Measurements from ENCODE around the gene RABGGTA.

Gene RABGGTA

GRCh38 chr14:24235804-24236688 is 35.4 kb downstream of the RABGGTA start:
- Histone ChIP-seq H3F3A (ENCODE audit: insufficient read depth, low read length) (0 out of 2 replicates have a peak, but pooled peaks cover 3% of the 10 kb centered on the region), H3K4me2 (ENCODE audit: low read length) (no peak overlapping the region), H3K4me3 (ENCODE audit: low read depth, low read length, poor library complexity, severe bottlenecking) (no peak overlapping the region), H3K9ac (ENCODE audit: low read length) (no peak overlapping the region), H3K9me3 (ENCODE audit: low read length) (no peaks in the 10 kb centered on the region), H4K20me1 (ENCODE audit: insufficient read depth, low read length) (no peaks in the 10 kb centered on the region), H3K9me2 (ENCODE audit: low read depth, low read length) (no peaks in the 10 kb centered on the region), H3K27ac (ENCODE audit: low read depth, low read length, poor library complexity, severe bottlenecking) (no peak overlapping the region), H2AFZ (ENCODE audit: low read length) (no peak overlapping the region), H3K27me3 (ENCODE audit: insufficient read depth, low read length) (no peaks in the 10 kb centered on the region), H3K36me3 (ENCODE audit: insufficient read depth, low read length) (peaks cover 68% of the 10 kb centered on the region), H3K4me1 (ENCODE audit: insufficient read depth, low read length, severe bottlenecking) (peaks cover 31% of the 10 kb centered on the region), H3K79me2 (ENCODE audit: insufficient read depth, low read length) (peaks cover 8% of the 10 kb centered on the region; the same call in 1 of the 2 replicates)
- TF ChIP-seq EZH2 (IDR thresholded peaks at IDR 0.05; ENCODE audit: borderline replicate concordance, low read length) (no peak), CTCF (IDR thresholded peaks at IDR 0.05; ENCODE audit: low read length) (no peak)

GRCh38 chr14:24234095-24235005 is 37.0 kb downstream of the RABGGTA start:
- no peaks in the 10 kb centered on the region for H4K20me1 ChIP-seq (ENCODE audit: insufficient read depth, low read length)
- no peaks in the 10 kb centered on the region for H3K9me2 ChIP-seq (ENCODE audit: low read depth, low read length)
- H3K4me3 ChIP-seq (ENCODE audit: low read depth, low read length, poor library complexity, severe bottlenecking): no peak overlapping the region
- H2AFZ ChIP-seq (ENCODE audit: low read length): no peak overlapping the region
- H3K9me3 ChIP-seq (ENCODE audit: low read length): no peaks in the 10 kb centered on the region
- no peak overlapping the region for H3K27ac ChIP-seq (ENCODE audit: low read depth, low read length, poor library complexity, severe bottlenecking)
- peaks cover 27% of the 10 kb centered on the region for H3K4me1 ChIP-seq (ENCODE audit: insufficient read depth, low read length, severe bottlenecking)
- 0 out of 2 replicates have a peak, but pooled peaks cover 3% of the 10 kb centered on the region for H3F3A ChIP-seq (ENCODE audit: insufficient read depth, low read length)
- H3K9ac ChIP-seq (ENCODE audit: low read length): peak overlapping the region; percentile 82
- H3K79me2 ChIP-seq (ENCODE audit: insufficient read depth, low read length): peaks cover 17% of the 10 kb centered on the region
- H3K27me3 ChIP-seq (ENCODE audit: insufficient read depth, low read length): no peaks in the 10 kb centered on the region
- H3K4me2 ChIP-seq (ENCODE audit: low read length): peak overlapping the region; percentile 92
- no peak for TF ChIP-seq CTCF (IDR thresholded peaks at IDR 0.05; ENCODE audit: low read length)
- TF ChIP-seq EZH2 (IDR thresholded peaks at IDR 0.05; ENCODE audit: borderline replicate concordance, low read length): no peak
- peaks cover 51% of the 10 kb centered on the region for H3K36me3 ChIP-seq (ENCODE audit: insufficient read depth, low read length)

DNA sequence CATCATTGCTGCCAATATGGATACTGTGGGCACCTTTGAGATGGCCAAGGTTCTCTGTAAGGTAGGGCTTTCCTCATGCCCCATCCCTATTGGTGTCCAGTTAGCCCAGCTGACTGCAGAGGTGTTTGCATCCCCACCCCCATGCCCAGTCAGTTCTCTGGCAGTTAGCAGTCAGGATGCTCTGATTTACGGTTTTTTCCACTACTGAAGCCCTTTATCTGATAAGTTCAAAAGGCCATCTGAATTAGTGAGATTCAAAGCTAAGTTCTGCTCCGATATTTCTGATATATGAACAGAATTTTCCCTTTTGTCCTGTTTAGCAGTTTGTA is 37.9 kb downstream of the RABGGTA start:
- Histone ChIP-seq H3K9ac (ENCODE audit: low read length) (peak overlapping the region; percentile 82), H3K27me3 (ENCODE audit: insufficient read depth, low read length) (no peaks in the 10 kb centered on the region), H3K36me3 (ENCODE audit: insufficient read depth, low read length) (peaks cover 42% of the 10 kb centered on the region), H3K79me2 (ENCODE audit: insufficient read depth, low read length) (peaks cover 17% of the 10 kb centered on the region), H4K20me1 (ENCODE audit: insufficient read depth, low read length) (no peaks in the 10 kb centered on the region), H3K9me3 (ENCODE audit: low read length) (no peaks in the 10 kb centered on the region), H3K27ac (ENCODE audit: low read depth, low read length, poor library complexity, severe bottlenecking) (peak overlapping the region; percentile 70), H2AFZ (ENCODE audit: low read length) (no peak overlapping the region), H3F3A (ENCODE audit: insufficient read depth, low read length) (0 out of 2 replicates have a peak, but pooled peaks cover 3% of the 10 kb centered on the region), H3K4me3 (ENCODE audit: low read depth, low read length, poor library complexity, severe bottlenecking) (peak overlapping the region; percentile 87), H3K4me2 (ENCODE audit: low read length) (peak overlapping the region; percentile 92), H3K9me2 (ENCODE audit: low read depth, low read length) (no peaks in the 10 kb centered on the region), H3K4me1 (ENCODE audit: insufficient read depth, low read length, severe bottlenecking) (peaks cover 27% of the 10 kb centered on the region)
- TF ChIP-seq CTCF (IDR thresholded peaks at IDR 0.05; ENCODE audit: low read length): no peak
- TF ChIP-seq EZH2 (IDR thresholded peaks at IDR 0.05; ENCODE audit: borderline replicate concordance, low read length): no peak

Data from OCI-LY1 (cell line).